Measurements from ENCODE around the gene MCU.

DNA sequence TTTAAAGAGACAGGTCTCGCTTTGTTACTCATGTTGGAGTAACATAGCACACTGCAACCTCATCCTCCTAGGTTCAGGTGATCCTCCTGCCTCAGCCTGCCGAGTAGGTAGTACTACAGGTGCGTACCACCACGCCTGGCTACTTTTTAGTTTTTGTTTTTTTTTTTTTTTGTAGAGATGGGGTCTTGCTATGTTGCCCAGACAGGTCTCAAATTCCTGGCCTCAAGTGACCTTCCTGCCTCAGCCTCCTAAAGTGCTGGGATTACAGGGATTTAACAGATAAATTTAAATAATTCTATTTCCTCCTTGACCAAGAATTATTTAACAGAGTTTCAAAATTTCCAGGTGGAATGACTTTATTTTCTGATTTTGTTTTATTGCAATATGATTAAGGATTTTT is 104.6 kb downstream of the MCU start:
- TF ChIP-seq, protein P1, sequence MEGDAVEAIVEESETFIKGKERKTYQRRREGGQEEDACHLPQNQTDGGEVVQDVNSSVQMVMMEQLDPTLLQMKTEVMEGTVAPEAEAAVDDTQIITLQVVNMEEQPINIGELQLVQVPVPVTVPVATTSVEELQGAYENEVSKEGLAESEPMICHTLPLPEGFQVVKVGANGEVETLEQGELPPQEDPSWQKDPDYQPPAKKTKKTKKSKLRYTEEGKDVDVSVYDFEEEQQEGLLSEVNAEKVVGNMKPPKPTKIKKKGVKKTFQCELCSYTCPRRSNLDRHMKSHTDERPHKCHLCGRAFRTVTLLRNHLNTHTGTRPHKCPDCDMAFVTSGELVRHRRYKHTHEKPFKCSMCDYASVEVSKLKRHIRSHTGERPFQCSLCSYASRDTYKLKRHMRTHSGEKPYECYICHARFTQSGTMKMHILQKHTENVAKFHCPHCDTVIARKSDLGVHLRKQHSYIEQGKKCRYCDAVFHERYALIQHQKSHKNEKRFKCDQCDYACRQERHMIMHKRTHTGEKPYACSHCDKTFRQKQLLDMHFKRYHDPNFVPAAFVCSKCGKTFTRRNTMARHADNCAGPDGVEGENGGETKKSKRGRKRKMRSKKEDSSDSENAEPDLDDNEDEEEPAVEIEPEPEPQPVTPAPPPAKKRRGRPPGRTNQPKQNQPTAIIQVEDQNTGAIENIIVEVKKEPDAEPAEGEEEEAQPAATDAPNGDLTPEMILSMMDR (optimal IDR thresholded peaks at IDR 0.05 in 1 of 3, IDR thresholded peaks at IDR 0.05 in 1 of 3, conservative IDR thresholded peaks at IDR 0.05 in 1 of 3; ENCODE audit: extremely low read depth in 1 of 3, insufficient read depth in 2 of 3, low read length in 3 of 3): no peak
- no peak for TF ChIP-seq EZH2 (IDR thresholded peaks at IDR 0.05; ENCODE audit: low read length)

Measured in keratinocyte (primary cell).